Muscle layer of colon (tissue), 2 donors: ENCODE results near the gene ATF7.

Source experiments
- H3K27ac ChIP-seq: one replicate; pipeline ENCODE4 v1.7.0; 2013; ENCODE audit warnings: low read depth, mild to moderate bottlenecking, low read length, moderate library complexity
- H3K27me3 ChIP-seq, 2 donors: one replicate each; pipeline ENCODE4 v1.7.0; 2013; ENCODE audit warnings: low read length in 2 of 2, mild to moderate bottlenecking in 2 of 2; ENCODE audit not compliant: insufficient read depth in 2 of 2, control insufficient read depth in 1 of 2
- H3K36me3 ChIP-seq: one replicate; pipeline ENCODE4 v1.7.0; 2013; ENCODE audit warnings: mild to moderate bottlenecking, low read length; ENCODE audit not compliant: insufficient read depth
- H3K4me1 ChIP-seq: one replicate; pipeline ENCODE4 v1.7.0; 2013; ENCODE audit warnings: mild to moderate bottlenecking, low read length; ENCODE audit not compliant: insufficient read depth
- H3K4me3 ChIP-seq, 2 donors: one replicate each; pipeline ENCODE4 v1.7.0; 2013; ENCODE audit warnings: low read length in 2 of 2, low read depth in 1 of 2, mild to moderate bottlenecking in 1 of 2, moderate library complexity in 1 of 2
- H3K9ac ChIP-seq: one replicate; pipeline ENCODE4 v1.7.0; 2013; ENCODE audit warnings: low read length
- H3K9me3 ChIP-seq: one replicate; pipeline ENCODE4 v1.7.0; 2013; ENCODE audit warnings: mild to moderate bottlenecking, low read length
- donor health status: abdominal sarcoma.
- donor health status: Adenocarcinoma of cecum.

Gene ATF7

DNA sequence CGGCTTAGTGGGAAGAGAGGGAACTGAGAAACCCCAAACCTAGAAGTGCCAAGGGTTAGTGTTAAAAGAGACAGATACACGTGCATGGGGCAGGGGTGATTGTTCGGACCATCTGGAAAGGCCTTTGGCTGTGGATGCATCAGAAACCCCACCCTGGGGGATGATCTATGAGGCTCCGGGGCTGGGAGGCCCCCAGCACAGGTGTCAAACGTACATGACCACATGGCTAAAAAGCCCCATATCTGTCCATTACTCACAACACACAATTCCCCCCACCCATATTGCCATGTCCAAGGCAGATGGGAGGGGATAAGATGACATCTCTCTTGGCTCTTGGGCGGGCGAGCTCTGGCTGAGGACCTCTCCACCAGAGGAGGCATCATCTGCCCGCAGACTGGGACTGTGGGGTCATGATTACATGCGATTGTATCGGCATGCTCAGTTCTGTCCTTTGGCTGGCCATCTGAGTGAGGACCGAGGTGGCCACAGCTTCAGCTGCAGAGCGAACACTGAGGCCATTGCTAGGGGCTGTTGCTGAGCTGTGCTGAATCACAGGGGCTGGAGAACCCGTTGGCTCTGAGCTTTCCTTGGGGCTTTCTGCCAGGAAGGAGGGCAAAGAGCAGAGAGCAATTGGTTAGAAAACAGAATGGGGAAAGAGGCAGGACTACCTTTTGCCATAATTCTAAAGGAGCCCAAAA is 109.3 kb downstream of the ATF7 start:
- no peak overlapping the region for H3K4me3 ChIP-seq
- H3K36me3 ChIP-seq: peaks cover 86% of the 10 kb centered on the region
- H3K27ac ChIP-seq: no peak overlapping the region
- H3K4me1 ChIP-seq: no peaks in the 10 kb centered on the region
- H3K9me3 ChIP-seq: no peaks in the 10 kb centered on the region
- no peak overlapping the region for H3K9ac ChIP-seq
- no peaks in the 10 kb centered on the region for H3K27me3 ChIP-seq

DNA sequence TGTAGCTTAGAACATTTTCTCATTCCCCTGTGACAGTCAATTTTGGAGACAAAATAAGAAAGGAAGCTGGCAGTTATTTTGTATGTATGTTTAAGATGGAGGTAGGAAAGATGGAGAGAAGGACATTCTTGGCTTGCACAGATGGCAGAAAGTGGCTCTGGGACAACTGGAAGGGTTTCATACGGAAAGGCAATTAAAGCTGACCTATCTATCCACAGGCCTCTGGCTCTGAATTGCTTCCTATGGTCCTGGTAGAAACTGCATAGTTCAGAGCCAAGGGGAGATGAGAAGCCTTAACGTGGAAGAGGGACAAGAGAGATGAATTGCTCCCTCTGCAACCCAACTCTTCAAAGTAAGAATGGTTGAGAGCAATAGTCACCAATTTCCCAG is 110.9 kb downstream of the ATF7 start:
- no peaks in the 10 kb centered on the region for H3K27me3 ChIP-seq
- peaks cover 86% of the 10 kb centered on the region for H3K36me3 ChIP-seq
- no peaks in the 10 kb centered on the region for H3K9me3 ChIP-seq
- no peaks in the 10 kb centered on the region for H3K4me1 ChIP-seq
- H3K4me3 ChIP-seq: no peak overlapping the region
- H3K27ac ChIP-seq: no peak overlapping the region
- no peak overlapping the region for H3K9ac ChIP-seq

DNA sequence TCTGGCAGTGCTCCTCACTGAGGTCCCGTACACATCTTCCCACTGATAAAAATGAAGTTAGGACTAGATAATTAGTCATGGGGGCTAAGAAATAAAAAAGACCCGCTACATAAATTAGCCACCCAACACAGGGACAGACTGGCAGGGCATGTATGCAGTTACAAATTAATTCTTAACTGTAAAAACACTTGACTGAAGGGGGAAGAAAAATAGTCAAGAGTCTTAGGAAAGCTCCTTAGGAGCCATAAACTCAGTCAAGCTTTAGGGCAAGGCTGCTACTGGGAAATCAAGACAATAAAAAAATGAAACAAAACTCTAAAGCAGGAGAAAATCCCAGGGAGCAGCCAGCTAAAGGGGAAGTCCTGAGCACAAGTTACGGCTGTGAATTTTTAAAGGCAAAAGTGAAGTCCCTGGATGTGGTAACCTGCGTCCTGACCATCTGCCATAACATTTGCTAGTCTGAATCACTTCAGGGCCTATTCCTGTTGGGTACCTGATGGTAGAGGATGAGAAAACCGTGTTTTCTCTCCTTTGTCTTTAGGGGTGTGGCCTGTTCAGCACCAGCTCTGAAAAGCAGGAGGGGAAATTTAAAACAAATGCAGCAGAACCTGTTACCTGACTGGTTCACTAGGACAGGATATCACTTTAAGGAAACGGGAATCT is 111.4 kb downstream of the ATF7 start:
- Histone ChIP-seq H3K36me3 (peaks cover 83% of the 10 kb centered on the region), H3K4me3 (no peak overlapping the region), H3K4me1 (no peaks in the 10 kb centered on the region), H3K27ac (no peak overlapping the region), H3K27me3 (no peaks in the 10 kb centered on the region), H3K9ac (no peak overlapping the region), H3K9me3 (no peaks in the 10 kb centered on the region)

DNA sequence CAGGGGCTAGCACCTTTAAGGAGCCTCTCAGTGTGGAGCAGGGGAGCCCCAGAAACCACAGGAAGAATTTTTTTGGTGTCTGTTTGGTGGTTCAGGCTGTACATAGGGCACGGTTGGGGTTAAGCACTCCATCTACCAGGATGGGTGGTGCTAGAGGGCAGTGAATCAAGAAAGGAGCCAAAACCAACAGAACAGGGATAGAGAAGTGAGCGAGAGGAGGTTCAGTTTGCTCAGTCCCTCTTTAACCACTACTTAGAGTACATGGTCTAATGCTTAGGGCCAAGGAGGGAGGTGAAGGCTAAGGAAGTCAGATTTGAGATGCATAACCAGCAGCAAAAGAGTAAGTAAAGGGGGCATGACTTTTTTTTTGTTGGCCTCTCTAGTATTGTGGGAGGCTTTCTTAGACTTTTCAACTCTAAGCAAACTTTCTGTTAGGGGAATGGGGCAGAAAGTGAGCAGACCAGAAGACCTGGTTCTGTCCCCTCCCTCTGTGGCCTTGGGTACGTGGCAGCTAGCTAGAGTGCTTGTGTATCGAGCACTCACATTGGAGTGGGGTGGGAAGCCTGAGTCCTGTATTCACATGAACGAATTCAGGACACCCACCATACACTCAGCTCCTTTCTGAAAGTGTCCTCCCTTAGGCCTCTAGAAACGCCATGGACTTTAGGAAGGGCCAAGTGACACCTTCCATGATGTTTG is 112.3 kb downstream of the ATF7 start:
- no peak overlapping the region for H3K4me3 ChIP-seq
- H3K27me3 ChIP-seq: no peaks in the 10 kb centered on the region
- H3K9ac ChIP-seq: no peak overlapping the region
- no peaks in the 10 kb centered on the region for H3K9me3 ChIP-seq
- H3K36me3 ChIP-seq: peaks cover 77% of the 10 kb centered on the region
- no peak overlapping the region for H3K27ac ChIP-seq
- H3K4me1 ChIP-seq: peaks cover under 1% of the 10 kb centered on the region

DNA sequence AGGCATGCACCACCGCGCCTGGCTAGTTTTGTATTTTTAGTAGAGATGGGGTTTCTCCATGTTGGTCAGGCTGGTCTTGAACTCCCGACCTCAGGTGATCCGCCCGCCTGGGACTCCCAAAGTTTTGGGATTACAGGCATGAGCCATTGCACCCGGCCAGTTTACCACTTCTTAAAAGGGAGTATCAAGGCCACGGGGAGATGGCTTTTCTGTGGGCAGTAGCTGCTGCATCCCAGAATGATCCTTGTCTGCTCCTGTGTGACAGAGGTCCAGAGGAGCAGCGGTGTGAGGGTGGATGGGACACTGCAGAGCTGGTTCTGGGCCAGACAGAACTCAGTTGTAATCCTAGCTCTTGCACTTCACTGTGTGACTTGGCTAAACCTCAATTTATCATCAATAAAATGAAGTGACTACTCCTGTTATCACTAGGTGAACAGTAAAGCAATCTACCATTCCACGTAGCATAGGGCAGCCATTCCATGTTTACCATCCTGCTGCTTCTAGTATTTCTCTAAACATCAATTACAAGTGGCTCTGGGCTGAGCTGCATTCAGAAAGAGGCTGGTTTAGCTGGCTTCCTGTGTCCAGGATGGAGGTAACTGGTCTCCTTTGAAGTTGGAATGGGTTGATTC is 115.9 kb downstream of the ATF7 start:
- Histone ChIP-seq H3K36me3 (peaks cover 67% of the 10 kb centered on the region), H3K27ac (no peak overlapping the region), H3K9me3 (no peaks in the 10 kb centered on the region), H3K4me1 (peaks cover 7% of the 10 kb centered on the region), H3K9ac (no peak overlapping the region), H3K27me3 (no peaks in the 10 kb centered on the region), H3K4me3 (no peak overlapping the region)

DNA sequence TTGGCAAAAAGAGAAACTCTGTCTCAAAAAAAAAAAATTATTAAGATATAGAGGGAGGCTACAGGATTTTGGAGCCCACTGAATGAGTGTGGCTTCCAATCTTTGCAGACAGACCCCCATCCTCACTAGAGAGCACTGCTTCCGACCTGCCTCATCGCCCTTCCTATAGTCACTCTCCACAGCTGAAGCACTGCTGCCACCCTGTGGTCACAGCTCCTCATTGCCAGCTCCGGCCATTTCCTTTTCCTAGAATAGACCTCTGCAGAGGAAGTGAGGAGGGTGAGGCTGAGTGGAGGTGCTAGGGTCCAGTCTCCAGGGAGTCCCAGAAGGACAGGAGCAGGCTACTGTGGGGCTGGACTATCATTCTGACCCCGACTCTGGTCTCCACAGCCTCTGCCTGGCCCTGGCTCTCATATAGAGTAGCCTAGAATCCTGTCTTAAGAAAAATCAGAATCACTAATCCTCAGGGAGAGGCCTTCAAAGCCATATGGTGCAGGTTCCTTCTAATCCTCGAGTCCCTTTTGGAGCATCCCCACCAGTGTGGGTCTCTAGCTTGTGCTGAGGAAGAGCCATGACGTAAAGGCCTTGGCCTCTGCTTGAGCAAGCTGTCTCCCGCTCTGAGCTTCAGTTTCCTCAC is 117.5 kb downstream of the ATF7 start:
- H3K9me3 ChIP-seq: no peaks in the 10 kb centered on the region
- no peak overlapping the region for H3K27ac ChIP-seq
- no peaks in the 10 kb centered on the region for H3K27me3 ChIP-seq
- peaks cover 56% of the 10 kb centered on the region for H3K36me3 ChIP-seq
- H3K4me1 ChIP-seq: peaks cover 7% of the 10 kb centered on the region
- H3K9ac ChIP-seq: no peak overlapping the region
- no peak overlapping the region for H3K4me3 ChIP-seq

DNA sequence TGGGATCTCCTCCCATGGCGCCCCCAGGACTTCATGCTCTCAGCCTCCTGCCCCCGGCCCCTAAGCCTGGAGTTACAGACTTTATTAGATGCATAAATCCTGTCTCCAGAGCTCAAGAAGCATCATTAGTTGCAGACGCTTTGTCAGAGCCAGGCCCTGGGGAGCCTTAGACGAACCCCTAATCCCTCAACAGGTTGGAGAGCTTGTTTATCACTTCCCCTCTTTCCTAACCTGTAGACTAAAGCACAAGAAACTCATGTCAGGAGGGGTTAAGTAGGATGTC is 118.6 kb downstream of the ATF7 start:
- Histone ChIP-seq H3K27ac (no peak overlapping the region), H3K36me3 (peaks cover 45% of the 10 kb centered on the region)

DNA sequence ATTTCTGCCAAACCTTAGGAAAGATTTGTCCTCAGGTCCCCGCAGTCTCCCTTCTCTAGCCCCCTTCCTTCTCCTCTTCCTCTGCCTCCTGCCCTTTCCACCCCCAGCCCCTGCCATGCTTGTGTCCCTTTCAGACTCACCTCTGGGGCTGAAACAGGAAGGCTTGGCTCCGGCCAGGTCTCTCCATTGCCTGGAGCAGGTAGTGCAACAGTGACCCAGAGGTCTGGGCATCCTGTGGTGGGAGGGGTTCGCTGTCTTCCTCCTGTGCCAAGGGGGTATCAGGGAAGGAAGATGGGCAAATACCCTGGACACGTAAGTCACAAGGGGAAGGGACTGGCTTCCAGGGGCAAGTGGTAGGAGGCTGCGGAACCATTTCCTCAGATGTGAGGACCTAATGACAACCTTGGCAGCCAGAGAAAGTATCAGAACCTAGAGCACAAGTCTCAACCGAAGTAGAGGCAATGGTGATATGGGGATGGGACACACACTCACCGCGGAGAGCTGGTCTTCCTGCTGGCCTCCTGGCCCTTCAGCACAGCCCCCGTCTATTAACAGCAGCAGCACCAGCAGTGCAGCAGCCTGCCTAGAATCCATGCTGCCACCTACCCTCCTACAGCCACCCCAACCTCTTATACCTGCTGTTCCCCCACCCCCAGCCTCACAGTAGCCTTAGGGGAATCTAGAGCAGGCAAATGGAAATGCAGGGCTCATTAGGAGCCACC is 119.1 kb downstream of the ATF7 start, which contains the start of gene NPFF:
NPFF (minus strand) TSS at position 604 of the 722 bp plus-strand sequence; CDS start at position 594, 10 bp downstream.
- Histone ChIP-seq H3K27me3 (no peaks in the 10 kb centered on the region), H3K36me3 (peaks cover 40% of the 10 kb centered on the region), H3K4me3 (no peak within 1 kb of the TSS), H3K4me1 (peaks cover 13% of the 10 kb centered on the region), H3K9ac (no peak within 1 kb of the TSS), H3K9me3 (no peaks in the 10 kb centered on the region), H3K27ac (no peak within 1 kb of the TSS)

More for the DNA sequence above, 118.6 kb downstream of the ATF7 start:
- no peaks in the 10 kb centered on the region for H3K9me3 ChIP-seq
- H3K27me3 ChIP-seq: no peaks in the 10 kb centered on the region
- no peak overlapping the region for H3K9ac ChIP-seq
- no peak overlapping the region for H3K4me3 ChIP-seq
- H3K4me1 ChIP-seq: peaks cover 8% of the 10 kb centered on the region

DNA sequence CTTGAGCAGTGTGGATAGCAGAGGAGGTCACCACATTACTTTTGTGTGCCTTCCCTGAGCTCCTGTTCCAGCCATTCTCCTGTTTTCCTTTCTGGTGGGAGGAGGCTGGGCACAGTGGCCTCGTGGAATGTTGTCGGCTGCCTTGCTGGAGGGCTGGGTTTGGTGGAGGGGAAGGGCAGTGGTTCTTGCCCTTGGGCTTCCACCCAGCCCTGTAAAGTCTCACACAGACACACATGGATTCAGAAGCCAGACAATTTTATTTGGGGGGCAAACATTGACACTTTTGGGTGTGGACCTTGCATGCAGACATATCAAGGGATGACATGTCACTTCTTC is 119.8 kb downstream of the ATF7 start:
- Histone ChIP-seq H3K27ac (no peak overlapping the region), H3K27me3 (no peaks in the 10 kb centered on the region), H3K9me3 (no peaks in the 10 kb centered on the region), H3K4me1 (peaks cover 19% of the 10 kb centered on the region), H3K9ac (no peak overlapping the region), H3K36me3 (peaks cover 33% of the 10 kb centered on the region), H3K4me3 (no peak overlapping the region)

DNA sequence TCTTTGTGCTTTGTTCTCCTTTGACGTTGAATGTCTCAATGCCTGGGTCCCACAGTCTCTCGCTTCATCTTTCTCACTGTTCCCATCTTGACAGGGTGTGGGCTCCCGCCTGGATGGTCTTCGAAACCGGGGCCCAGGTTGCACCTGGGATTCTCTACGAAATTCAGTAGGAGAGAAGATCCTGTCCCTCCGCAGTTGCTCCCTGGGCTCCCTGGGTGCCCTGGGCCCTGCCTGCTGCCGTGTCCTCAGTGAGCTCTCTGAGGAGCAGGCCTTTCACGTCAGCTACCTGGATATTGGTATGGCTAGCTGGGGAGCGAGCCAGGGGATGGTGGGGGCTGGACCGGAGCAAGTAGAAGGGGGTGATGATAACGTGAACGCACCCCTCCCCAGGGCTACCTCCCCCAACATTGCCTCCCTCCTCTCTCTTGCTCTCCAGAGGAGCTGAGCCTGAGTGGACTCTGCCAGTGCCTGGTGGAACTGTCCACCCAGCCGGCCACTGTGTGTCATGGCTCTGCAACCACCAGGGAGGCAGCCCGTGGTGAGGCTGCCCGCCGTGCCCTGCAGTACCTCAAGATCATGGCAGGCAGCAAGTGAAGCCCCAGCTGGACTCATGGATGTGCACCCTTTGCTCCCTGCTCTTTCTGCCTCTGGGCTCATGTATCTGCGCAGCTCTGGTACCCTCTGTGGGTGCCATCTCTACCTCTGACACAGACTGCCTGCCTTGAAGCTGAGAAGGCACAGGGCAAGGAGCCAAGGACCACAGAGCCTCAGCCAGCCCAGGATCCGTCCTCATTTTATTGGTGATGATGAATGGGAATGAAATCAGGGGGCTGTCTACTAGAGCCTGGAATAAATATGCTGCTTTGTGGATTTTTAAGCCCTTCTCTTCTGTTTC is 120.4 kb downstream of the ATF7 start:
- Histone ChIP-seq H3K9ac (no peak overlapping the region), H3K4me3 (no peak overlapping the region), H3K4me1 (peaks cover 19% of the 10 kb centered on the region), H3K36me3 (peaks cover 30% of the 10 kb centered on the region), H3K27me3 (no peaks in the 10 kb centered on the region), H3K27ac (no peak overlapping the region), H3K9me3 (no peaks in the 10 kb centered on the region)
